HCT116 (cell line): ENCODE measurements around the gene ITIH4. TPM values are rescaled to one million over a fixed set of nuclear protein-coding genes. Genes with fewer than 3 reads are reported as not detected.

Source experiments
- ATAC-seq: fragments of 200-7000 bp; cut with Tn5 transposase; 2 replicates; pipeline ENCODE4 v1.9.1; 2020; ENCODE audit warnings: mild to moderate bottlenecking, moderate library complexity
- BruUV-seq: library from RNA; stranded (reverse); fragments of 400-500 nt; replicated peaks from 2 replicates; lab custom pipeline; 2021; lab: Mats Ljungman, UMichigan
- CTCF ChIA-PET: fragments of 300-600 bp; sonication (Branson Sonifier 250); formaldehyde crosslinking; loops from one replicate; lab custom pipeline; 2021; ENCODE audit warnings: antibody characterized with exemption; lab: Charles Lee
- POLR2A ChIA-PET: fragments of 300-600, 350-600 bp; sonication (Branson Sonifier 250); formaldehyde crosslinking; loops from one replicate; lab custom pipeline; 2021; ENCODE audit warnings: antibody characterized with exemption; lab: Charles Lee
- RAD21 ChIA-PET, 2 experiments: fragments of 300-600 bp; sonication (Branson Sonifier 250); formaldehyde crosslinking; loops; one replicate each; lab custom pipeline; 2023; ENCODE audit warnings: low total read pairs in 2 of 2; ENCODE audit not compliant: uncharacterized antibody in 2 of 2, unreplicated experiment in 2 of 2, low non-redundant PET in 1 of 2; lab: Charles Lee
- DNase-seq: peaks from one replicate; pipeline ENCODE4 v3.0.0-alpha.2; 2010; ENCODE audit warnings: low read depth, low spot score
- H2AFZ ChIP-seq: fragments of 200-600 bp; shearing (Covaris generic), sonication (generic); 2 replicates; pipeline ENCODE4 v1.6.1; 2017; ENCODE audit warnings: low read depth, mixed run types, mixed read lengths, antibody characterized with exemption, low read length; ENCODE audit not compliant: poor library complexity, severe bottlenecking
- H3K27ac ChIP-seq: 2 replicates; pipeline ENCODE4 v1.5.1; 2012; ENCODE audit warnings: low read depth, low read length
- H3K27me3 ChIP-seq: fragments of 200-600 bp; sonication (generic); 2 replicates; pipeline ENCODE4 v1.6.1; 2016; ENCODE audit warnings: mixed run types, low read length, mixed read lengths; ENCODE audit not compliant: insufficient read depth
- H3K36me3 ChIP-seq, 2 experiments: fragments of 200-500 bp in 1 of 2; fragments of 200-600 bp in 1 of 2; sonication (Bioruptor generic) in 1 of 2; sonication (generic) in 1 of 2; 2 replicates each; pipeline versions ENCODE4 v1.5.1 to v1.6.1; 2014 to 2016; ENCODE audit warnings: low read length in 2 of 2, inconsistent platforms in 1 of 2, mixed read lengths in 1 of 2, mixed run types in 1 of 2; ENCODE audit not compliant: insufficient read depth in 2 of 2, control insufficient read depth in 1 of 2
- H3K4me1 ChIP-seq, 2 experiments: fragments of 200-600 bp in 1 of 2; sonication (generic) in 1 of 2; 2 replicates each; pipeline versions ENCODE4 v1.5.1 to v1.6.1; 2012 to 2017; ENCODE audit warnings: low read length in 2 of 2, inconsistent platforms in 1 of 2, mild to moderate bottlenecking in 1 of 2, mixed read lengths in 1 of 2, mixed run types in 1 of 2, moderate library complexity in 1 of 2; ENCODE audit not compliant: insufficient read depth in 2 of 2, control insufficient read depth in 1 of 2
- H3K4me2 ChIP-seq: fragments of 200-600 bp; sonication (generic); 2 replicates; pipeline ENCODE4 v1.6.1; 2017; ENCODE audit warnings: mixed run types, low read length, mixed read lengths
- H3K4me3 ChIP-seq, 2 experiments: fragments of 200-600 bp in 1 of 2; sonication (generic) in 1 of 2; replicated peaks in 1 of 2; 2 replicates each; pipeline ENCODE4 v1.5.1; 2011 to 2016; ENCODE audit warnings: low read length in 2 of 2, control low read depth in 1 of 2, low read depth in 1 of 2, mild to moderate bottlenecking in 1 of 2, mixed read lengths in 1 of 2, mixed run types in 1 of 2
- H3K79me2 ChIP-seq: fragments of 200-600 bp; sonication (generic); 2 replicates; pipeline ENCODE4 v1.6.1; 2017; ENCODE audit warnings: mild to moderate bottlenecking, mixed run types, low read length, moderate library complexity, mixed read lengths; ENCODE audit not compliant: insufficient read depth
- H3K9ac ChIP-seq: fragments of 200-600 bp; sonication (generic); 2 replicates; pipeline ENCODE4 v1.6.1; 2016; ENCODE audit warnings: low read length, mixed read lengths
- H3K9me2 ChIP-seq: fragments of 200-600 bp; sonication (generic), shearing (Covaris generic); 2 replicates; pipeline ENCODE4 v1.6.1; 2017; ENCODE audit warnings: mixed run types, mild to moderate bottlenecking, moderate library complexity; ENCODE audit not compliant: insufficient read depth
- H3K9me3 ChIP-seq, 2 experiments: fragments of 200-500 bp in 1 of 2; fragments of 200-600 bp in 1 of 2; sonication (Bioruptor generic) in 1 of 2; sonication (generic) in 1 of 2; 2 replicates each; pipeline ENCODE4 v1.6.1; 2014 to 2017; ENCODE audit warnings: low read length in 2 of 2, mixed read lengths in 2 of 2, inconsistent platforms in 1 of 2, low read depth in 1 of 2, mild to moderate bottlenecking in 1 of 2, mixed run types in 1 of 2, moderate library complexity in 1 of 2; ENCODE audit not compliant: control insufficient read depth in 1 of 2, insufficient read depth in 1 of 2
- H4K20me1 ChIP-seq: fragments of 200-600 bp; sonication (generic), shearing (Covaris generic); 2 replicates; pipeline ENCODE4 v1.6.1; 2017; ENCODE audit warnings: mixed run types, mild to moderate bottlenecking, moderate library complexity; ENCODE audit not compliant: insufficient read depth
- CBX3 ChIP-seq: IDR thresholded peaks from 2 replicates; pipeline ENCODE4 v1.6.1; 2012; ENCODE audit warnings: low read depth
- EGR1 ChIP-seq: IDR thresholded peaks from 2 replicates; pipeline ENCODE4 v1.6.1; 2012; ENCODE audit warnings: low read depth
- ELF1 ChIP-seq: IDR thresholded peaks from 2 replicates; pipeline ENCODE4 v1.6.1; 2012; ENCODE audit warnings: low read depth, borderline replicate concordance
- EZH2 ChIP-seq: fragments of 200-600 bp; sonication (generic); IDR thresholded peaks from 2 replicates; pipeline ENCODE4 v1.6.1; 2017; ENCODE audit warnings: antibody characterized with exemption, mixed run types
- EZH2phosphoT487 ChIP-seq: fragments of 200-600 bp; IDR thresholded peaks from 2 replicates; pipeline ENCODE4 v1.6.1; 2018; ENCODE audit warnings: antibody characterized with exemption, borderline replicate concordance
- FOSL1 ChIP-seq: IDR thresholded peaks from 2 replicates; pipeline ENCODE4 v1.6.1; 2012; ENCODE audit warnings: low read depth
- JUND ChIP-seq: IDR thresholded peaks from 2 replicates; pipeline ENCODE4 v1.6.1; 2012
- POLR2A ChIP-seq: IDR thresholded peaks from 2 replicates; pipeline ENCODE4 v1.7.0; 2011; ENCODE audit warnings: borderline replicate concordance; ENCODE audit not compliant: insufficient read depth, insufficient read length; ENCODE audit errors: extremely low read depth
- POLR2AphosphoS5 ChIP-seq: IDR thresholded peaks from 2 replicates; pipeline ENCODE4 v1.6.1; 2011; ENCODE audit warnings: mild to moderate bottlenecking, low read depth, low read length, moderate library complexity
- RAD21 ChIP-seq: IDR thresholded peaks from 2 replicates; pipeline ENCODE4 v1.6.1; 2012; ENCODE audit warnings: low read depth, mild to moderate bottlenecking
- SIN3A ChIP-seq: IDR thresholded peaks from 2 replicates; pipeline ENCODE4 v1.6.1; 2012; ENCODE audit warnings: low read depth
- SRF ChIP-seq: IDR thresholded peaks from 2 replicates; pipeline ENCODE4 v1.6.1; 2012; ENCODE audit warnings: low read depth
- YY1 ChIP-seq: IDR thresholded peaks from 2 replicates; pipeline ENCODE4 v1.6.1; 2011; ENCODE audit warnings: low read length, low read depth, moderate library complexity, mild to moderate bottlenecking; ENCODE audit not compliant: insufficient replicate concordance; ENCODE audit errors: extremely low read depth
- ZFX ChIP-seq: fragments of 450-650 bp; IDR thresholded peaks from 2 replicates; pipeline ENCODE4 v1.6.1; 2017
- ZNF274 ChIP-seq: fragments of 200-500 bp; sonication (Bioruptor generic); IDR thresholded peaks from 2 replicates; pipeline ENCODE4 v1.6.1; 2014; ENCODE audit warnings: mild to moderate bottlenecking, low read depth, low read length, inconsistent platforms
- intact Hi-C: fragments of 100-400 bp; cut with micrococcal nuclease; formaldehyde crosslinking; loops from 2 replicates; pipeline ENCODE4 v1.10.0; 2022
- total RNA-seq: library from RNA; stranded (reverse); gene quantifications from one replicate; pipeline ENCODE4 v1.2.1, GENCODE V29; 2021; ENCODE audit not compliant: unreplicated experiment
- TF ChIP-seq, protein P1 (sequence below): IDR thresholded peaks from 2 replicates; pipeline ENCODE4 v1.6.1; 2012; ENCODE audit warnings: low read depth
- TF ChIP-seq, protein P2 (sequence below): IDR thresholded peaks from 2 replicates; pipeline ENCODE4 v1.6.1; 2011; ENCODE audit warnings: mild to moderate bottlenecking, low read length, moderate library complexity; ENCODE audit not compliant: insufficient replicate concordance; ENCODE audit errors: extremely low read depth
- TF ChIP-seq, protein P3 (sequence below), 3 experiments: fragments of 200-600 bp in 1 of 3; sonication (generic) in 1 of 3; IDR thresholded peaks in 2 of 3; conservative IDR thresholded peaks in 1 of 3; 2 replicates each; pipeline ENCODE4 v1.5.1; 2012 to 2017; ENCODE audit warnings: low read depth in 2 of 3, low read length in 2 of 3, antibody characterized with exemption in 1 of 3, borderline replicate concordance in 1 of 3, control low read depth in 1 of 3, mild to moderate bottlenecking in 1 of 3, mixed read lengths in 1 of 3, mixed run types in 1 of 3, moderate library complexity in 1 of 3; ENCODE audit not compliant: insufficient read depth in 1 of 3
- TF ChIP-seq, protein P4 (sequence below): IDR thresholded peaks from 2 replicates; pipeline ENCODE4 v1.6.1; 2012
- TF ChIP-seq, protein P5 (sequence below): IDR thresholded peaks from 2 replicates; pipeline ENCODE4 v1.6.1; 2012

ITIH4 gene
- total RNA-seq, 1 experiment from 2014 or later, result 4.1 TPM

DNA sequence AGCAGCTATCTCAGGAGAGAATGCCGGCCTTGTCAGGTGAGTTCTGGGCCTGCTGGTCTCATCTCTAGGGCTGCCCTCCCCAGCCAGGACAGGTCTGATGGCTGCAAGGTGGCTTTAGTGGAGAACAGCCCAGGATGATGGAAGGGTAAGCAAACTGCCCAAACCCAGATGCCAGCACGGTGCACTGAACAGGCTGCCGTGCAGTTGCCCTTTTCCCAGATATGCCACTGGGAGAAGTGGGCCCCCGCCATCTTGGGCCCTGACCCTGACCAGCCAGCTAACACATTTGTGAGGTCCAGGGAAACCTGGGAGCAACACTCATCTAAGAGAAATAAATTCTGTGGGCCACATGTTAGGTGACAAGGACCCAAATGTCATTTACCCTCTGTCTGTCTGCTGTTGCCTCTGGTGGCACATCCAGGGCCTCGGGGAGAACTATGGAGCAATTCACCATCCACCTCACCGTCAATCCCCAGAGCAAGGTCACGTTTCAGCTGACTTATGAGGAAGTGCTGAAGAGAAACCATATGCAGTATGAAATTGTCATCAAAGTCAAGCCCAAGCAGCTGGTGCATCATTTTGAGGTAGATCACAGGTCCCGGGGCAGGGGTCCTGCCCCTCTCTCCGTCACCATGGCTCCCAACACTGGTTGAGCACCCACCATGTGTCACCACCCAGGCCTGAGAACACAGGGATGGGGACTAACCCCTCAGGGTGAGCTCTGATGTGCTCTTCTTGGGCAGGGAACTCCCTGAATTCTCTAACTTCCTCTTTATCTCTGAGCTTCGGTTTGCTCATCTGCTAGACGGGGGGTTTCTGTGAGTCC is 51.2 kb downstream of the ITIH4 start:
- TF ChIP-seq FOSL1 (no peak), CBX3 (no peak), EZH2 (no peak), EZH2phosphoT487 (no peak), ELF1 (no peak), ZNF274 (no peak), RAD21 (no peak), SRF (no peak), POLR2AphosphoS5 (no peak), JUND (no peak), ZFX (no peak), SIN3A (no peak), EGR1 (no peak), POLR2A (no peak), YY1 (no peak)
- TF ChIP-seq, protein P1, sequence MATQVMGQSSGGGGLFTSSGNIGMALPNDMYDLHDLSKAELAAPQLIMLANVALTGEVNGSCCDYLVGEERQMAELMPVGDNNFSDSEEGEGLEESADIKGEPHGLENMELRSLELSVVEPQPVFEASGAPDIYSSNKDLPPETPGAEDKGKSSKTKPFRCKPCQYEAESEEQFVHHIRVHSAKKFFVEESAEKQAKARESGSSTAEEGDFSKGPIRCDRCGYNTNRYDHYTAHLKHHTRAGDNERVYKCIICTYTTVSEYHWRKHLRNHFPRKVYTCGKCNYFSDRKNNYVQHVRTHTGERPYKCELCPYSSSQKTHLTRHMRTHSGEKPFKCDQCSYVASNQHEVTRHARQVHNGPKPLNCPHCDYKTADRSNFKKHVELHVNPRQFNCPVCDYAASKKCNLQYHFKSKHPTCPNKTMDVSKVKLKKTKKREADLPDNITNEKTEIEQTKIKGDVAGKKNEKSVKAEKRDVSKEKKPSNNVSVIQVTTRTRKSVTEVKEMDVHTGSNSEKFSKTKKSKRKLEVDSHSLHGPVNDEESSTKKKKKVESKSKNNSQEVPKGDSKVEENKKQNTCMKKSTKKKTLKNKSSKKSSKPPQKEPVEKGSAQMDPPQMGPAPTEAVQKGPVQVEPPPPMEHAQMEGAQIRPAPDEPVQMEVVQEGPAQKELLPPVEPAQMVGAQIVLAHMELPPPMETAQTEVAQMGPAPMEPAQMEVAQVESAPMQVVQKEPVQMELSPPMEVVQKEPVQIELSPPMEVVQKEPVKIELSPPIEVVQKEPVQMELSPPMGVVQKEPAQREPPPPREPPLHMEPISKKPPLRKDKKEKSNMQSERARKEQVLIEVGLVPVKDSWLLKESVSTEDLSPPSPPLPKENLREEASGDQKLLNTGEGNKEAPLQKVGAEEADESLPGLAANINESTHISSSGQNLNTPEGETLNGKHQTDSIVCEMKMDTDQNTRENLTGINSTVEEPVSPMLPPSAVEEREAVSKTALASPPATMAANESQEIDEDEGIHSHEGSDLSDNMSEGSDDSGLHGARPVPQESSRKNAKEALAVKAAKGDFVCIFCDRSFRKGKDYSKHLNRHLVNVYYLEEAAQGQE, result no peak
- TF ChIP-seq, protein P2, sequence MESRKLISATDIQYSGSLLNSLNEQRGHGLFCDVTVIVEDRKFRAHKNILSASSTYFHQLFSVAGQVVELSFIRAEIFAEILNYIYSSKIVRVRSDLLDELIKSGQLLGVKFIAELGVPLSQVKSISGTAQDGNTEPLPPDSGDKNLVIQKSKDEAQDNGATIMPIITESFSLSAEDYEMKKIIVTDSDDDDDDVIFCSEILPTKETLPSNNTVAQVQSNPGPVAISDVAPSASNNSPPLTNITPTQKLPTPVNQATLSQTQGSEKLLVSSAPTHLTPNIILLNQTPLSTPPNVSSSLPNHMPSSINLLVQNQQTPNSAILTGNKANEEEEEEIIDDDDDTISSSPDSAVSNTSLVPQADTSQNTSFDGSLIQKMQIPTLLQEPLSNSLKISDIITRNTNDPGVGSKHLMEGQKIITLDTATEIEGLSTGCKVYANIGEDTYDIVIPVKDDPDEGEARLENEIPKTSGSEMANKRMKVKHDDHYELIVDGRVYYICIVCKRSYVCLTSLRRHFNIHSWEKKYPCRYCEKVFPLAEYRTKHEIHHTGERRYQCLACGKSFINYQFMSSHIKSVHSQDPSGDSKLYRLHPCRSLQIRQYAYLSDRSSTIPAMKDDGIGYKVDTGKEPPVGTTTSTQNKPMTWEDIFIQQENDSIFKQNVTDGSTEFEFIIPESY, result no peak
- TF ChIP-seq, protein P3, sequence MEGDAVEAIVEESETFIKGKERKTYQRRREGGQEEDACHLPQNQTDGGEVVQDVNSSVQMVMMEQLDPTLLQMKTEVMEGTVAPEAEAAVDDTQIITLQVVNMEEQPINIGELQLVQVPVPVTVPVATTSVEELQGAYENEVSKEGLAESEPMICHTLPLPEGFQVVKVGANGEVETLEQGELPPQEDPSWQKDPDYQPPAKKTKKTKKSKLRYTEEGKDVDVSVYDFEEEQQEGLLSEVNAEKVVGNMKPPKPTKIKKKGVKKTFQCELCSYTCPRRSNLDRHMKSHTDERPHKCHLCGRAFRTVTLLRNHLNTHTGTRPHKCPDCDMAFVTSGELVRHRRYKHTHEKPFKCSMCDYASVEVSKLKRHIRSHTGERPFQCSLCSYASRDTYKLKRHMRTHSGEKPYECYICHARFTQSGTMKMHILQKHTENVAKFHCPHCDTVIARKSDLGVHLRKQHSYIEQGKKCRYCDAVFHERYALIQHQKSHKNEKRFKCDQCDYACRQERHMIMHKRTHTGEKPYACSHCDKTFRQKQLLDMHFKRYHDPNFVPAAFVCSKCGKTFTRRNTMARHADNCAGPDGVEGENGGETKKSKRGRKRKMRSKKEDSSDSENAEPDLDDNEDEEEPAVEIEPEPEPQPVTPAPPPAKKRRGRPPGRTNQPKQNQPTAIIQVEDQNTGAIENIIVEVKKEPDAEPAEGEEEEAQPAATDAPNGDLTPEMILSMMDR (IDR thresholded peaks at IDR 0.05 in 2 of 3, conservative IDR thresholded peaks at IDR 0.05 in 1 of 3; ENCODE audit: borderline replicate concordance in 1 of 3, insufficient read depth in 1 of 3, low read depth in 2 of 3, low read length in 2 of 3), result no peak
- TF ChIP-seq, protein P4, sequence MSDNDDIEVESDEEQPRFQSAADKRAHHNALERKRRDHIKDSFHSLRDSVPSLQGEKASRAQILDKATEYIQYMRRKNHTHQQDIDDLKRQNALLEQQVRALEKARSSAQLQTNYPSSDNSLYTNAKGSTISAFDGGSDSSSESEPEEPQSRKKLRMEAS, result no peak
- TF ChIP-seq, protein P5, sequence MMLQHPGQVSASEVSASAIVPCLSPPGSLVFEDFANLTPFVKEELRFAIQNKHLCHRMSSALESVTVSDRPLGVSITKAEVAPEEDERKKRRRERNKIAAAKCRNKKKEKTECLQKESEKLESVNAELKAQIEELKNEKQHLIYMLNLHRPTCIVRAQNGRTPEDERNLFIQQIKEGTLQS, result no peak
- TF ChIP-seq, all 23 proteins: peak for 0
- DNase-seq (no peak), ATAC-seq (no peak)
- Histone ChIP-seq H3K27me3 (peaks cover 30% of the 10 kb centered on the region), H3K36me3 (no peaks in the 10 kb centered on the region), H3K4me2 (no peak overlapping the region), H3K4me3 (no peak overlapping the region), H4K20me1 (no peaks in the 10 kb centered on the region), H3K27ac (no peak overlapping the region), H3K9me2 (no peaks in the 10 kb centered on the region), H3K9ac (no peak overlapping the region), H3K4me1 (peaks cover 0 to 8% of the 10 kb centered on the region in 2 experiments; a peak in 1 of 4 replicates), H3K79me2 (no peaks in the 10 kb centered on the region), H2AFZ (no peak overlapping the region), H3K9me3 (no peaks in the 10 kb centered on the region)
- intact Hi-C loops, result no loop called here
- ChIA-PET CTCF (interaction anchor here (0.8 kb wide), 2 partner anchors 42 to 367 kb away, joined by 3 read pairs; no protein-coding TSS in a partner anchor), POLR2A (no interaction called here), RAD21 (no interaction called here)
- no TSS peak for BruUV-seq
